Choroid plexus epithelial cell (primary cell): ENCODE data around the gene ADAM8.

Source experiments
- DNase-seq: peaks from one replicate; pipeline ENCODE4 v3.0.0-alpha.2; 2010; ENCODE audit warnings: low read depth
- H3K4me3 ChIP-seq: 2 replicates; pipeline ENCODE4 v1.5.1; 2011; ENCODE audit warnings: low read depth, mild to moderate bottlenecking, control low read depth, low read length, moderate library complexity
- CTCF ChIP-seq: conservative IDR thresholded peaks from 2 replicates; pipeline ENCODE4 v1.5.1; 2011; ENCODE audit warnings: low read depth, mild to moderate bottlenecking, control low read depth, inconsistent platforms, low read length, moderate library complexity

Gene ADAM8

GRCh38 chr10:133261726-133262325, 14.8 kb downstream of the ADAM8 start:
- no peak for TF ChIP-seq CTCF
- peak overlapping the region; percentile 58 for H3K4me3 ChIP-seq
- peak; percentile 42 for DNase-seq

GRCh38 chr10:133260895-133261725, 15.6 kb downstream of the ADAM8 start:
- peak overlapping the region; percentile 58 for H3K4me3 ChIP-seq
- DNase-seq = peak; percentile 18
- TF ChIP-seq CTCF = no peak

- no peak overlapping the region for H3K4me3 ChIP-seq
- peak; percentile 13 for DNase-seq
- TF ChIP-seq CTCF = no peak
Observed at GRCh38 chr10:133259602-133259989, 17.1 kb downstream of the ADAM8 start.

GRCh38 chr10:133258818-133259601, 17.7 kb downstream of the ADAM8 start:
- no peak overlapping the region for H3K4me3 ChIP-seq
- no peak for TF ChIP-seq CTCF
- peak; percentile 97 for DNase-seq

- no peak for TF ChIP-seq CTCF
- no peak for DNase-seq
- no peak overlapping the region for H3K4me3 ChIP-seq
Observed at GRCh38 chr10:133258066-133258817, 18.4 kb downstream of the ADAM8 start.

- peak; percentile 53 for TF ChIP-seq CTCF
- no peak overlapping the region for H3K4me3 ChIP-seq
- DNase-seq = peak; percentile 27
Observed at GRCh38 chr10:133257489-133258065, 19.1 kb downstream of the ADAM8 start.
